Activated naive CD8-positive, alpha-beta T cell (primary cell): ENCODE measurements around the gene RPL18A.

Experiments used
- H3K27ac Mint-ChIP-seq: one replicate; pipeline ENCODE4 v1.8.0; 2021; ENCODE audit warnings: mixed read lengths
- H3K27me3 Mint-ChIP-seq: one replicate; pipeline ENCODE4 v1.8.0; 2021; ENCODE audit warnings: mixed read lengths
- H3K36me3 Mint-ChIP-seq: one replicate; pipeline ENCODE4 v1.8.0; 2021; ENCODE audit warnings: mixed read lengths
- H3K4me1 Mint-ChIP-seq: one replicate; pipeline ENCODE4 v1.8.0; 2021; ENCODE audit warnings: low read depth, mixed read lengths
- H3K4me3 Mint-ChIP-seq: one replicate; pipeline ENCODE4 v1.8.0; 2021; ENCODE audit warnings: mild to moderate bottlenecking, mixed read lengths
- H3K9me3 Mint-ChIP-seq: one replicate; pipeline ENCODE4 v1.8.0; 2021; ENCODE audit warnings: low read depth, mixed read lengths

RPL18A gene

GRCh38 chr19:17908244-17908643, 48.5 kb downstream of the RPL18A start:
- Mint-ChIP-seq H3K36me3 (no peaks in the 10 kb centered on the region), H3K4me1 (no peaks in the 10 kb centered on the region), H3K9me3 (no peaks in the 10 kb centered on the region), H3K27me3 (peaks cover 2% of the 10 kb centered on the region), H3K4me3 (no peak overlapping the region), H3K27ac (no peak overlapping the region)

- no peaks in the 10 kb centered on the region for H3K4me1 Mint-ChIP-seq
- no peak overlapping the region for H3K4me3 Mint-ChIP-seq
- H3K36me3 Mint-ChIP-seq = peaks cover 3% of the 10 kb centered on the region
- H3K9me3 Mint-ChIP-seq = peaks cover 3% of the 10 kb centered on the region
- no peak overlapping the region for H3K27ac Mint-ChIP-seq
- H3K27me3 Mint-ChIP-seq = no peaks in the 10 kb centered on the region
Observed at GRCh38 chr19:17909003-17909732, 49.5 kb downstream of the RPL18A start.

- no peak overlapping the region for H3K27ac Mint-ChIP-seq
- no peak overlapping the region for H3K4me3 Mint-ChIP-seq
- H3K27me3 Mint-ChIP-seq = no peaks in the 10 kb centered on the region
- H3K9me3 Mint-ChIP-seq = peaks cover 3% of the 10 kb centered on the region
- H3K4me1 Mint-ChIP-seq = no peaks in the 10 kb centered on the region
- peaks cover 3% of the 10 kb centered on the region for H3K36me3 Mint-ChIP-seq
Observed at GRCh38 chr19:17910791-17911360, 51.2 kb downstream of the RPL18A start.
